Glutamatergic neuron (in vitro differentiated cells): Measurements from ENCODE around the gene SLC22A17. TPM values are rescaled to one million over a fixed set of nuclear protein-coding genes. Genes with fewer than 3 reads are reported as not detected.

Experiments used
- DNase-seq: peaks from one replicate; pipeline ENCODE4 v3.0.0; 2022
- H3K27ac Mint-ChIP-seq: one replicate; pipeline ENCODE4 v1.8.0; 2020; ENCODE audit warnings: mild to moderate bottlenecking, mixed read lengths, inconsistent platforms; ENCODE audit not compliant: unreplicated experiment
- H3K27me3 Mint-ChIP-seq: one replicate; pipeline ENCODE4 v1.8.0; 2020; ENCODE audit warnings: mild to moderate bottlenecking, moderate library complexity, mixed read lengths, inconsistent platforms; ENCODE audit not compliant: unreplicated experiment
- H3K36me3 Mint-ChIP-seq: one replicate; pipeline ENCODE4 v1.8.0; 2020; ENCODE audit warnings: mild to moderate bottlenecking, mixed read lengths, inconsistent platforms; ENCODE audit not compliant: unreplicated experiment
- H3K4me1 Mint-ChIP-seq: one replicate; pipeline ENCODE4 v1.8.0; 2020; ENCODE audit warnings: mild to moderate bottlenecking, low read depth, mixed read lengths, inconsistent platforms; ENCODE audit not compliant: unreplicated experiment
- H3K4me3 Mint-ChIP-seq: one replicate; pipeline ENCODE4 v1.8.0; 2020; ENCODE audit warnings: mild to moderate bottlenecking, mixed read lengths, inconsistent platforms; ENCODE audit not compliant: unreplicated experiment
- H3K9me3 Mint-ChIP-seq: one replicate; pipeline ENCODE4 v1.8.0; 2020; ENCODE audit warnings: mild to moderate bottlenecking, moderate library complexity, mixed read lengths, inconsistent platforms; ENCODE audit not compliant: unreplicated experiment
- total RNA-seq: library from RNA; stranded (reverse); fragmentation: NEBNext Ultra II Directional; extraction: Animal tissue kit (Norgen Biotek cat#: 25700); gene quantifications from one replicate; pipeline ENCODE4 v1.2.1, GENCODE V29; 2021; ENCODE audit not compliant: unreplicated experiment
- TF ChIP-seq, protein P1 (sequence below): fragments of 200-600 bp; sonication (generic); IDR thresholded peaks from one replicate; pipeline ENCODE4 v1.5.0; 2021; ENCODE audit not compliant: partially characterized antibody, unreplicated experiment

The SLC22A17 gene
- total RNA-seq, 1 donor from 2014 or later, result 70.6 TPM

DNA sequence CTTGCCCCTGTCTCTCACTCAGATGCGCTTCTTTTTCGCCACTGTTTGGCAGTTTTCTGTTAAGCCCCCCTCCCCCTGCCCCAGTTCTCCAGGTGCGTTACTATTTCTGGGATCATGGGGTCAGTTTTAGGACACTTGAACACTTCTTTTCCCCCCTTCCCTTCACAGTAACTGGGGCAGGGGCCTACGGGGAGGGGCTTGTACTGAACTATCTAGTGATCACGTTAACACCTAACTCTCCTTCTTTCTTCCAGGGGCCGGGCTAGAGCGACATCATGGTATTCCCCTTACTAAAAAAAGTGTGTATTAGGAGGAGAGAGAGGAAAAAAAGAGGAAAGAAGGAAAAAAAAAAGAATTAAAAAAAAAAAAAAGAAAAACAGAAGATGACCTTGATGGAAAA, 27.7 kb downstream of the SLC22A17 start:
- no peak for DNase-seq
- Mint-ChIP-seq H3K27me3 (peaks cover 14% of the 10 kb centered on the region), H3K36me3 (no peaks in the 10 kb centered on the region), H3K4me1 (peaks cover 15% of the 10 kb centered on the region), H3K9me3 (peaks cover 14% of the 10 kb centered on the region), H3K4me3 (no peak overlapping the region), H3K27ac (peak overlapping the region; percentile 26)
- TF ChIP-seq, protein P1, sequence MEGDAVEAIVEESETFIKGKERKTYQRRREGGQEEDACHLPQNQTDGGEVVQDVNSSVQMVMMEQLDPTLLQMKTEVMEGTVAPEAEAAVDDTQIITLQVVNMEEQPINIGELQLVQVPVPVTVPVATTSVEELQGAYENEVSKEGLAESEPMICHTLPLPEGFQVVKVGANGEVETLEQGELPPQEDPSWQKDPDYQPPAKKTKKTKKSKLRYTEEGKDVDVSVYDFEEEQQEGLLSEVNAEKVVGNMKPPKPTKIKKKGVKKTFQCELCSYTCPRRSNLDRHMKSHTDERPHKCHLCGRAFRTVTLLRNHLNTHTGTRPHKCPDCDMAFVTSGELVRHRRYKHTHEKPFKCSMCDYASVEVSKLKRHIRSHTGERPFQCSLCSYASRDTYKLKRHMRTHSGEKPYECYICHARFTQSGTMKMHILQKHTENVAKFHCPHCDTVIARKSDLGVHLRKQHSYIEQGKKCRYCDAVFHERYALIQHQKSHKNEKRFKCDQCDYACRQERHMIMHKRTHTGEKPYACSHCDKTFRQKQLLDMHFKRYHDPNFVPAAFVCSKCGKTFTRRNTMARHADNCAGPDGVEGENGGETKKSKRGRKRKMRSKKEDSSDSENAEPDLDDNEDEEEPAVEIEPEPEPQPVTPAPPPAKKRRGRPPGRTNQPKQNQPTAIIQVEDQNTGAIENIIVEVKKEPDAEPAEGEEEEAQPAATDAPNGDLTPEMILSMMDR, result no peak

DNA sequence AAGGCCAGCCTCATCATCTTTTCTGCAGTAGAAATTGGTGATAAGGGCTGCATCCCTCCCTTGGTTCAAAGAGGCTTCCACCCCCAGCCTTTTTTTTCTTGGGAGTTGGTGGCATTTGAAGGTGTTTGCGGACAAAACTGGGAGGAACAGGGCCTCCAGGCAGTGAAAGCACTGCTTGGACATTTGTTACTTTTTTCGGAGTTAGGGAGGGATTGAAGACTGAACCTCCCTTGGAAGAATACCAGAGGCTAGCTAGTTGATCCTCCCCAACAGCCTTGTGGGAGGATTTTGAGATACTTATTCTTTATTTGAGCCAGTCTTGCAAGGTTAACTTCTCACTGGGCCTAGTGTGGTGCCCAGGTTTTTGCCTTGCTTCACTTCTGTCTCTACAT, 28.2 kb downstream of the SLC22A17 start:
- Mint-ChIP-seq H3K9me3 (peaks cover 16% of the 10 kb centered on the region), H3K27ac (no peak overlapping the region), H3K36me3 (no peaks in the 10 kb centered on the region), H3K4me1 (peaks cover 20% of the 10 kb centered on the region), H3K27me3 (peaks cover 16% of the 10 kb centered on the region), H3K4me3 (no peak overlapping the region)
- DNase-seq, result no peak
- TF ChIP-seq, protein P1, result no peak

DNA sequence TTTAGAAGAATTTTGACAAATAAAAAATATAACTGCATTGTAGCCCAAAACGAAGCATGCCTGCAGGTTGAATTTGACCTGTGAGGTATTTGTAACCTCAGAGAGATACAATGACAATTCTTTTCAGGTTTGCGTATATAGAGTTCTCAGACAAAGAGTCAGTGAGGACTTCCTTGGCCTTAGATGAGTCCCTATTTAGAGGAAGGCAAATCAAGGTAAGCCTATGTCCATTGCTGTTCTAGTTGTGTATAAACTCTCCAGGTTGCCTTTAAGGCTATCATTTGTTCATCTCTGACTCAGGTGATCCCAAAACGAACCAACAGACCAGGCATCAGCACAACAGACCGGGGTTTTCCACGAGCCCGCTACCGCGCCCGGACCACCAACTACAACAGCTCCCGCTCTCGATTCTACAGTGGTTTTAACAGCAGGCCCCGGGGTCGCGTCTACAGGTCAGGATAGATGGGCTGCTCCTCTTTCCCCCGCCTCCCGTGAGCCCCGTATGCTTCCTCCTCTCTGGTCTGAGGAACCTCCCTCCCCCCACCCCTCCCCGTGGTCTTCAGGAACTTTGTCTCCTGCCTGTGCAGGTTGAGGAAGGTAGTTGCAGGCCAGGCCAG, 28.7 kb downstream of the SLC22A17 start:
- TF ChIP-seq, protein P1, result no peak
- H3K27me3 Mint-ChIP-seq, result peaks cover 16% of the 10 kb centered on the region
- no peak overlapping the region for H3K4me3 Mint-ChIP-seq
- H3K36me3 Mint-ChIP-seq, result no peaks in the 10 kb centered on the region
- H3K9me3 Mint-ChIP-seq, result peaks cover 16% of the 10 kb centered on the region
- peaks cover 20% of the 10 kb centered on the region for H3K4me1 Mint-ChIP-seq
- no peak for DNase-seq
- no peak overlapping the region for H3K27ac Mint-ChIP-seq

DNA sequence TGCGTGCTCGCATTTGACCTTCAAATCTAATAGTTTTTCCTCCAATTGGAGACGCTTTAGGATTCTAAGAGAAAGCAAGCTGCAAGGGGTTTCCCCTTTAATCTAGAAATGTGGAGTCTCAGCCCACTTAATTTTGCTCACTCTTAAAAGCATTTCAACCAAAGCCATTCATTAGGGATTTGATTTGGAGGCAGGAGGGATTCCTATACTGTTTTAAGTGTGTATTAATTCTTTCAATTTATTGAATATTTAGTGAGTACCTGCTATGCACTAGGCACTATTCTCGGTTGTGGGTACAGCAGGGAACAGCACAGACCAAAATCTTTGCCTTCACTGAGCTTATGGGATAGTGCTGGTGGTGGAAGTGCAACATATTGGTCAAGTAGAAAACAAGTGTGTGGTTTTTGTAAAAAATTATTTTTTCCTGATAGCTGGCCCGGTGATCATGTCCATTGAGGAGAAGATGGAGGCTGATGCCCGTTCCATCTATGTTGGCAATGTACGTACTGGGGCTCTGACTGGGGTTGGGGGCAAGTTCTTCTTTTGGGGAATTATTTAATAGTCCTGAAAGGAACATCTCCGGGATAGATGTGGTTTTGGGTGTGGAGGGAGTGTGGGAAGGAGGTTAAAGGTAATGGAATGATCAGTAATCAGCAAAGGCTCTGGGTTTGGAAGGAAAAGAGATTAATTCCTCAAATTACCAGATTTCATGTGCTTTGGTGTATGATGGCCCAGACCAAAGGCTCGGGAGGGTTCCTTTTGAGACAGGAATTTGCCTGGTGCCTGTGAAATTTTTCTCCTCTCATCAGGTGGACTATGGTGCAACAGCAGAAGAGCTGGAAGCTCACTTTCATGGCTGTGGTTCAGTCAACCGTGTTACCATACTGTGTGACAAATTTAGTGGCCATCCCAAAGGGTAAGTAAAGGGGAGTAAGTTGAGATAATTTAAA, 29.8 kb downstream of the SLC22A17 start:
- H3K36me3 Mint-ChIP-seq, result no peaks in the 10 kb centered on the region
- H3K4me3 Mint-ChIP-seq, result peak overlapping the region; percentile 94
- TF ChIP-seq, protein P1, result no peak
- DNase-seq, result no peak
- H3K4me1 Mint-ChIP-seq, result peaks cover 20% of the 10 kb centered on the region
- peaks cover 14% of the 10 kb centered on the region for H3K27me3 Mint-ChIP-seq
- peak overlapping the region; percentile 98 for H3K27ac Mint-ChIP-seq
- H3K9me3 Mint-ChIP-seq, result peaks cover 16% of the 10 kb centered on the region
